HepG2 (cell line): ENCODE measurements around the gene ARMH2. TPM values are rescaled to one million over a fixed set of nuclear protein-coding genes. Genes with fewer than 3 reads are reported as not detected.

ENCODE experiments used
- FOXO1 ChIP-seq: sonication (generic); formaldehyde crosslinking; IDR thresholded peaks from 2 replicates; pipeline ENCODE4 v1.4.0; 2020; ENCODE audit warnings: missing genetic modification reagents
- HNF4A ChIP-seq: sonication (generic); formaldehyde crosslinking; IDR thresholded peaks from 2 replicates; pipeline ENCODE4 v1.4.0; 2020; ENCODE audit warnings: missing genetic modification reagents
- NCOR1 ChIP-seq: fragments of 200-600 bp; sonication (generic); IDR thresholded peaks from 2 replicates; pipeline ENCODE4 v1.7.0; 2017; ENCODE audit warnings: antibody characterized with exemption, low read length, borderline replicate concordance
- NR2C2 ChIP-seq: sonication (generic); formaldehyde crosslinking; IDR thresholded peaks from 2 replicates; pipeline ENCODE4 v1.4.0; 2020; ENCODE audit warnings: missing genetic modification reagents, mild to moderate bottlenecking, moderate library complexity, borderline replicate concordance
- NR2F6 ChIP-seq, 2 experiments: IDR thresholded peaks; 2 replicates each; pipeline ENCODE4 v1.6.1; 2016; ENCODE audit warnings: antibody characterized with exemption in 1 of 2, mild to moderate bottlenecking in 1 of 2
- POLR2AphosphoS2 ChIP-seq: IDR thresholded peaks from 2 replicates; pipeline ENCODE4 v1.6.1; 2011; ENCODE audit warnings: low read depth, low read length, improper control_type of control experiment
- RCOR2 ChIP-seq: IDR thresholded peaks from 2 replicates; pipeline ENCODE4 v1.6.1; 2016; ENCODE audit warnings: missing biosample characterization, missing genetic modification reagents
- SALL1 ChIP-seq: sonication (generic); formaldehyde crosslinking; IDR thresholded peaks from 2 replicates; pipeline ENCODE4 v1.8.0; 2022; ENCODE audit warnings: mild to moderate bottlenecking, missing genetic modification reagents
- ZBTB34 ChIP-seq: sonication (generic); formaldehyde crosslinking; IDR thresholded peaks from 2 replicates; pipeline ENCODE4 v1.8.0; 2022; ENCODE audit warnings: mild to moderate bottlenecking, missing genetic modification reagents
- ZBTB40 ChIP-seq, 2 experiments: fragments of 450-650 bp in 1 of 2; sonication (generic) in 1 of 2; formaldehyde crosslinking in 1 of 2; IDR thresholded peaks; 2 replicates each; pipeline versions ENCODE4 v1.6.1 to v1.8.0; 2016 to 2022; ENCODE audit warnings: antibody characterized with exemption in 1 of 2, mild to moderate bottlenecking in 1 of 2, missing genetic modification reagents in 1 of 2
- ZFP36 ChIP-seq: fragments of 150-350 bp; IDR thresholded peaks from 2 replicates; pipeline ENCODE4 v1.6.1; 2018; ENCODE audit warnings: borderline replicate concordance, low read length, low read depth; ENCODE audit not compliant: partially characterized antibody
- ZMYM2 ChIP-seq: sonication (generic); formaldehyde crosslinking; IDR thresholded peaks from 2 replicates; pipeline ENCODE4 v1.8.0; 2022; ENCODE audit warnings: mild to moderate bottlenecking, missing genetic modification reagents
- ZNF614 ChIP-seq: IDR thresholded peaks from 2 replicates; pipeline ENCODE4 v1.6.1; 2018; ENCODE audit warnings: missing biosample characterization, missing genetic modification reagents, inconsistent platforms, borderline replicate concordance
- ZNF674 ChIP-seq: sonication (generic); formaldehyde crosslinking; IDR thresholded peaks from 2 replicates; pipeline ENCODE4 v1.5.0; 2020; ENCODE audit warnings: low read depth, mild to moderate bottlenecking, missing genetic modification reagents
- ZNF770 ChIP-seq: sonication (generic); formaldehyde crosslinking; IDR thresholded peaks from 2 replicates; pipeline ENCODE4 v1.5.0; 2020; ENCODE audit warnings: mild to moderate bottlenecking, missing genetic modification reagents
- polyA plus RNA-seq, 8 experiments: library from polyadenylated mRNA; depleted of rRNA in 3 of 8; stranded (reverse) in 7 of 8; unstranded in 1 of 8; fragments of >200 nt; fragmentation: Illumina TruSeq in 4 of 8; extraction: Trizol in 4 of 8; gene quantifications; 2 replicates each; pipeline versions ENCODE4 v1.2.1 to v1.2.3, GENCODE V29; 2011 to 2016; ENCODE audit warnings: low read depth in 4 of 8, missing spikeins in 1 of 8, mixed read lengths in 1 of 8; ENCODE audit not compliant: insufficient read depth in 1 of 8
- total RNA-seq, 5 experiments: library from RNA; depleted of rRNA; stranded (reverse); fragments of >200 nt; fragmentation: Illumina TruSeq; extraction: Trizol; gene quantifications; 2 replicates each; pipeline ENCODE4 v1.2.3, GENCODE V29; 2016; ENCODE audit warnings: low read depth in 1 of 5

The ARMH2 gene
- total and polyA plus RNA-seq, 2 of the 13 experiments (the other 11 are each of a cell fraction or from before 2014, with no cell fraction given), result not detected

GRCh38 chr6:24809728-24810127 is 11.0 kb upstream of the ARMH2 start (continued):
- TF ChIP-seq ZBTB40 (IDR thresholded peaks at IDR 0.05) (no peak), ZBTB40 (CRISPR knock-in tag; IDR thresholded peaks at IDR 0.05) (no peak), HNF4A (CRISPR knock-in tag) (peak; percentile 98), ZMYM2 (CRISPR knock-in tag) (peak; percentile 93), RCOR2 (CRISPR knock-in tag) (peak; percentile 80; the same call in 1 of the 2 replicates), FOXO1 (CRISPR knock-in tag) (peak; percentile 88), SALL1 (peak; percentile 97), ZNF770 (CRISPR knock-in tag) (peak; percentile 100), POLR2AphosphoS2 (no peak), ZFP36 (no peak), ZNF674 (0 out of 2 replicates have a peak, but pooled peaks have one; percentile 32), NR2F6 (IDR thresholded peaks at IDR 0.05) (peak; percentile 88), NR2F6 (CRISPR knock-in tag; IDR thresholded peaks at IDR 0.05) (peak; percentile 96), NCOR1 (peak; percentile 86; the same call in 1 of the 2 replicates), ZNF614 (CRISPR knock-in tag) (peak; percentile 70; the same call in 1 of the 2 replicates), ZBTB34 (CRISPR knock-in tag) (0 out of 2 replicates have a peak, but pooled peaks have one; percentile 26), NR2C2 (CRISPR knock-in tag) (peak; percentile 83)
